NCI-H69 (cell line): Measurements from ENCODE around the gene CGB2.
A peak's percentile ranks its signal among the peaks of the same experiment; 100 is the strongest.

Experiments used
- DNase-seq: peaks from one replicate; lab custom pipeline; 2025; lab: John Stamatoyannopoulos, UW

Gene CGB2

DNA sequence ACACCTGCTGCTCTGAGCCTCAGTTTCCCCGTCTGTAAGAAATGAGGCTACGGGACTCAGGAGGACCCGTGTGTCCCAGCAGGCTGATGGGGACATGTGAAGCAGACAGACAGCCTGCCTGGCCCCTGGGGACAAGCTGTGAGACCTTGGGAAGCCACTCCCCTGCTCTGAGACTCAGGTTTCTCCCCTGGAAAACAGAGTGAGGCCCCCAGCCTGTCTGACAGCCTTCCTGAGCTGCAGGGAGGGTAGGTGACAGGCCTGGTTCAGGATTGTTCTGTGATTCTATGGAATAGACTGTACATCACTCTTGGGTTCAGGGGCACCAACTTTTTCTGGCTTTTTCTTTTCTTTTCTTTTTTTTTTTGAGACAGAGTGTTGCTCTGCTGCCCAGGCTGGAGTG is 35.9 kb downstream of the CGB2 start:
- no peak for DNase-seq

DNA sequence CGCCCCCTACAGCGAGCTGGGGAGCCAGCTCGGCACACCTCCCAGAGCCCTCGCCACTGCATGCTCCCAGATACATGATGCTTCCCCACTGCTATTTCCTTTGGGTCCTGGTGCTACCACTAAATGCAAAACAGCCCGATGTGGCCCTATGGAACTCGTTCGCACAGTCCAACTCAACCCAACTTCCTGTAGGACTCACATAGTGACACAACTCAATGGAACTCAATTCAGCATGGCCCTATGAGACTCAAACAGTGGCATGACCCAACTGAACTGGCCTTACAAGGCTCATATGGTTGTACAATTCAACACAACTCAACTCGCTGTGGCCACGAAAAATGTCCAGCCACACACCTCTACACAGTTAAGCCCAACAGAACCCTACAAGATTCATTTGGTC is 37.3 kb downstream of the CGB2 start:
- DNase-seq: no peak

DNA sequence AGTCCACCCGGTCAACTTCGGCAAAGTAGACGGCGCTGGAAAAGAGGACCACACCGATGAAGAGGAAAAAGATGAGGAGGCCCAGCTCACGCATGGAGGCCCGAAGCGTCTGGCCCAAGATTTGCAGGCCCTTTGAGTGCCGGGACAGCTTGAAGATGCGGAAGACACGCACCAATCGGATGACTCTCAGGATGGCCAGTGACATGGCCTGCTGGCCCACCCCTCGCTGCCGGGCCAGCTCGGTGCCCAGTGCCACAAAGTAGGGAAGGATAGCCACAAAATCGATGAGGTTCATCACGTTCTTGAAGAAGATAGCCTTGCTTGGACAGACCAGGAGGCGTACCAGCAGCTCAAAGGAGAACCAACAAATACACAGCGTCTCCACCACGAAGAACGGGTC is 38.7 kb downstream of the CGB2 start:
- no peak for DNase-seq

DNA sequence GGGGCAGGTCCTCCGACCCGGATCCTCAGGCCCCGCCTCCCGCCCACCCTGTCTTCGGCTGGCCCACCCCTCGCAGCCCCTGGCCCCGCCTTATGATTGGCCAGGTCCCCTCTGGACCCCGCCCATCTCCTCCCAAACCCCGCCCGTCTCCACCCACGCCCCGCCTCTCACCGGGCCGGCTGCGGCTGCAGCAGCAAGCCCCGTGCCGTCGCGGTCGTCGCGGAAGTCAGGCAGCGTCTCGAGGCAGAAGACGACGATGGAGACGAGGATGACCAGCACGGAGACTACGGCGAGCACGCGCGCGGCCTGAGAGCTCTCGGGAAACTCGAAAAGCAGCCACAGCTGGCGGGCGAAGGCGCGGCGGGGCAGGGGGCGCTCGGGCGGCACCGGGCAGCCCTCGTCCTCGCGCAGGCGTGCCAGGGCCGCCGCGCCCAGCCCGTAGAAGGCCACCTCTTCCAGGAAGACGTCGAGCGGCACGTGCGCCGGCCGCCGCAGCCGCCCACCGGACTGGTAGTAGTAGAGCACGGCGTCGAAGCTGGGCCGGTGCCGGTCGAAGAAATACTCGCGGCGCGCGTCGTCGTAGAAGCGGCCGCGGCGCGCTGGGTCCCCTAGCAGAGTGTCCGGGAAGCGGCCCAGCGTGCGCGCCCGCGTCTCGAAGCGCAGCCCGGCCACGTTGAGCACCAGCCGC is 40.3 kb downstream of the CGB2 start:
- DNase-seq: no peak

DNA sequence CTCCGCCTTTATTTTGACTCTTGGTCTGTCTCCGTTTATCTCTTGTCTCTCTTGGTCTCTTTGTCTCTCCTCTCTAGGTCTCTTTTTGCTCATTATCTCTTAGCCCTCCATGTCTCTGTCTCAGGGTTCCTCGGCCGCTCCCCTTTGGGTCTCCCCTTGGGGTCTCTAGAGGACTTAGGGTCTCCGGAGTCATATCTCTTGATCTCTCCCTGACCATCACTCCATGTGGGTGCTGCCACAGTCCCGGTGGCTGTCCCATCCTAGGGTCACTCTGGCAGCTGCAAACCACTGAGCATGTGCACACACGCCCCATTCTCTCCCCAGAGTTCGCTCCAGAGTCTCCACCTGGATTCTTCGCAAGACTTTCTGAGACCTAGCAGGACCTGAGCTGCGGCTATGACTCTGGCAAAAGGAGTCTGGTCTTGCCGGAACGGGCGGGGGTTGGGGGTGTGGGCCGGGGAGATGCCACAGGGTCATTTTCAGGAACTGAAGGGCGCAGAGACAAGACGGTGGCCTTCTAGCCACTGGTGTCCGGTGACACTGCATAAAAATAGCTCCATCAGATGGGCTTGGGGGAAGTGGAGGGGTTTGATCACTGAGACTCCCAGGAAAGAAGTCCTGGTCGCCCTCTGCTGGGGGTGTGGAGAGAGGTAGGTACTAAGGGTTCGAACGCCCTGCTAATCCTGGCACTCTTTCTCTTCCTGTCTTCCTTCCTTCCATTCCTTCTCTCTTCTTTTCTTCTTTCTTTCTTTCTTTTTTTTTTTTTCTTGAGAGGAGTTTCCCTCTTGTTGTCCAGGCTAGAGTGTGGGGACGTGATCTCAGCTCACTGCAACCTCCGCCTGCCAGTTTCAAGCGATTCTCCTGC is 42.1 kb downstream of the CGB2 start:
- peak; percentile 61 for DNase-seq

DNA sequence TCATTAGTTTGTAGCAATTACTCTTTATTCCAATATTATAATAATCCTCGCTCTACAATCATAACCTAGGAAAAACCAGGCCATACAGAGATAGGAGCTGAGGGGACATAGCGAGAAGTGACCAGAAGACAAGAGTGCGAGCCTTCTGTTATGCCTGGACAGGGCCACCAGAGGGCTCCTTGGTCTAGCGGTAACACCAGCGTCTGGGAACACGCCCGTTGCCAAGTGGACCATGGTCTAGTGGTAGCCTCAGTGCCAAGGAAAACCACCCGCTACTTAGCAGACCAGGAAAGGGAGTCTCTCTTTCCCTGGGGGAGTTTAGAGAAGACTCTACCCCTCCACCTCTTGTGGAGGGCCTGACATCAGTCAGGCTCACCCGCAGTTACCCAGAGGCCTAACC is 43.2 kb downstream of the CGB2 start:
- peak; percentile 68 for DNase-seq

DNA sequence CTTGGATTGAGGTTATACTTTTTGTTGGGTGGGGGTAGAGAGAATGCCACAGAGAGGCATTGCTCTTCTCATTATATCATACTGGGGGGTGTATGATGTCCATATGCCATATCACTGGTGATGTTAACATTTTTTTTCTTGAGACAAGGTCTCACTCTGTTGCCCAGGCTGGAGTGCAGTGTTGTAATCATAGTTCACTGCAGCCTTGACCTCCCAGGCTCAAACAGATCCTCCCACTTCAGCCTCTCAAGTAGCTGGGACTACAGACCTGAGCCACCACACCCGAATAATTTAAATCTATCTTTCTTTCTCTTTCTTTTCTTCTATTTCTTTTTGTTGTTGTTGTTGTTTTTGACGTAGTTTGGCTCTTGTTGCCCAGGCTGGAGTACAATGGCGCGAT is 48.7 kb downstream of the CGB2 start:
- no peak for DNase-seq

DNA sequence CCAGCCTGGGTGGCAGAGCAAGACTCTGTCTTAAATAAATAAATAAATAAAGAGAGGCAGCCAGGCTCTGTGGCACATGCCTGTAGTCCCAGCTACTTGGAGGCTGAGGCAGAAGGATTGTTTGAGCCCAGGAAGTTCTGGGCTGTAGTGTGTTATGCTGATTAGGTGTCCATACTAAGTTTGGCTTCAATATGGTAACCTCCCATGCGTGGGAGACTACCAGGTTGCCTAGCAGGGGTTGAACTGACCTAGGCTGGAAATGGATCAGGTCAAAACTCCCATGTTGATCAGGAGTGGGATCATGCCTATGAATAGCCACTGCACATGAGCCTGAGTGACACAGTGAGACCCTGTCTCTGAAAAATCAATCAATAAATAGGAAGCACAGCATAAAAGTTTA is 49.6 kb downstream of the CGB2 start:
- DNase-seq: no peak
